Sigmoid colon (tissue), 4 donors: Measurements from ENCODE around the gene ERAS.

Experiments used
- EP300 ChIP-seq, 4 donors: sonication (generic); formaldehyde crosslinking; IDR thresholded peaks; one replicate each; pipeline ENCODE4 v1.6.1; 2017; ENCODE audit warnings: antibody characterized with exemption in 4 of 4
- POLR2A ChIP-seq, 2 donors: fragments of 450-650 bp; IDR thresholded peaks; one replicate each; pipeline ENCODE4 v1.6.1; 2016; ENCODE audit warnings: antibody characterized with exemption in 2 of 2, mild to moderate bottlenecking in 2 of 2, moderate library complexity in 2 of 2
- POLR2AphosphoS5 ChIP-seq, 4 donors: sonication (generic); formaldehyde crosslinking; IDR thresholded peaks; one replicate each; pipeline ENCODE4 v1.6.1; 2017; ENCODE audit warnings: antibody characterized with exemption in 4 of 4
- TF ChIP-seq, protein P1 (sequence below), 4 experiments: fragments of 450-650 bp in 3 of 4; fragments of 200-600 bp in 1 of 4; IDR thresholded peaks; one replicate each; pipeline ENCODE4 v1.5.1; 2016 to 2019; ENCODE audit warnings: antibody characterized with exemption in 4 of 4, mild to moderate bottlenecking in 3 of 4, moderate library complexity in 2 of 4

DNA sequence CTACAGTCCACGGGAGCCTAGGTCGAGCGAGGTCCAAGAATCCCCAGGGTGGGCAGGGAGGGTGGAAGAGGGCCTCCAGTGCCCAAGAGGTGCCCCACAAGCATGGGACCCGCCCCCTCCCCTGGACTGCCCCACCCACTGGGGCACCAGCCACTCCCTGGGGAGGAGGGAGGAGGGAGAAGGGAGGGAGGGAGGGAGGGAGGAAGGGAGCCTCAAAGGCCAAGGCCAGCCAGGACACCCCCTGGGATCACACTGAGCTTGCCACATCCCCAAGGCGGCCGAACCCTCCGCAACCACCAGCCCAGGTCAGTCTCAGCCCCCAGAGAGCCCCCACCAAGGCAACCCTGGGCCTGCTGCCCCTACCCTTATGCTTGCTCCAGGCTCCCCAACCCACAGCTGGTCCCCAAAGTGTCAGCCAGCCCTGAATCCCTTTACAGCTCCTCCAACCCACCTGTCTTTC lies 39.9 kb upstream of the ERAS start, which contains the start of gene GATA1:
- TF ChIP-seq, protein P1, sequence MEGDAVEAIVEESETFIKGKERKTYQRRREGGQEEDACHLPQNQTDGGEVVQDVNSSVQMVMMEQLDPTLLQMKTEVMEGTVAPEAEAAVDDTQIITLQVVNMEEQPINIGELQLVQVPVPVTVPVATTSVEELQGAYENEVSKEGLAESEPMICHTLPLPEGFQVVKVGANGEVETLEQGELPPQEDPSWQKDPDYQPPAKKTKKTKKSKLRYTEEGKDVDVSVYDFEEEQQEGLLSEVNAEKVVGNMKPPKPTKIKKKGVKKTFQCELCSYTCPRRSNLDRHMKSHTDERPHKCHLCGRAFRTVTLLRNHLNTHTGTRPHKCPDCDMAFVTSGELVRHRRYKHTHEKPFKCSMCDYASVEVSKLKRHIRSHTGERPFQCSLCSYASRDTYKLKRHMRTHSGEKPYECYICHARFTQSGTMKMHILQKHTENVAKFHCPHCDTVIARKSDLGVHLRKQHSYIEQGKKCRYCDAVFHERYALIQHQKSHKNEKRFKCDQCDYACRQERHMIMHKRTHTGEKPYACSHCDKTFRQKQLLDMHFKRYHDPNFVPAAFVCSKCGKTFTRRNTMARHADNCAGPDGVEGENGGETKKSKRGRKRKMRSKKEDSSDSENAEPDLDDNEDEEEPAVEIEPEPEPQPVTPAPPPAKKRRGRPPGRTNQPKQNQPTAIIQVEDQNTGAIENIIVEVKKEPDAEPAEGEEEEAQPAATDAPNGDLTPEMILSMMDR (IDR thresholded peaks at IDR 0.05) = no peak
- TF ChIP-seq POLR2A (IDR thresholded peaks at IDR 0.05) = no peak
- TF ChIP-seq EP300 (IDR thresholded peaks at IDR 0.05) = no peak
- TF ChIP-seq POLR2AphosphoS5 (IDR thresholded peaks at IDR 0.05) = no peak
